ENCODE measurements around the gene ESPNL.

DNA sequence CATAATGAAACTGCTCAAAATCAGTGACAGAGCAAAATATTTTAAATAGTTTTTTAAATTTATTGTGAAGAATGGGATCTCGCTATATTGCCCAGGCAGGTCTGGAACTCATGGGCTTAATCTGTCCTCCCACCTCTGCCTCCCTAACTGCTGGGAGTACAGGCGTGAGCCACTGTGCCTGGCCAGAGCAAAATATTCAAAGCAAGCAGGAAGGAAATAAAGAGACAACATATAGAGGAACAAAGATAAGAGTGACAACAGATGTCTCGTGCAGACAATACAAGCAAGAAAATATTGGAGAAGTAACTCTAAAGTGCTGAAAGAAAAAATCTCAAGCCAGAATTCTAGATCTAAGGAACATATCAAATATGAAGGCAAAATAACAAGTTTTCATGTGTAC is 44.3 kb upstream of the ESPNL start:
- TF ChIP-seq, protein P1, sequence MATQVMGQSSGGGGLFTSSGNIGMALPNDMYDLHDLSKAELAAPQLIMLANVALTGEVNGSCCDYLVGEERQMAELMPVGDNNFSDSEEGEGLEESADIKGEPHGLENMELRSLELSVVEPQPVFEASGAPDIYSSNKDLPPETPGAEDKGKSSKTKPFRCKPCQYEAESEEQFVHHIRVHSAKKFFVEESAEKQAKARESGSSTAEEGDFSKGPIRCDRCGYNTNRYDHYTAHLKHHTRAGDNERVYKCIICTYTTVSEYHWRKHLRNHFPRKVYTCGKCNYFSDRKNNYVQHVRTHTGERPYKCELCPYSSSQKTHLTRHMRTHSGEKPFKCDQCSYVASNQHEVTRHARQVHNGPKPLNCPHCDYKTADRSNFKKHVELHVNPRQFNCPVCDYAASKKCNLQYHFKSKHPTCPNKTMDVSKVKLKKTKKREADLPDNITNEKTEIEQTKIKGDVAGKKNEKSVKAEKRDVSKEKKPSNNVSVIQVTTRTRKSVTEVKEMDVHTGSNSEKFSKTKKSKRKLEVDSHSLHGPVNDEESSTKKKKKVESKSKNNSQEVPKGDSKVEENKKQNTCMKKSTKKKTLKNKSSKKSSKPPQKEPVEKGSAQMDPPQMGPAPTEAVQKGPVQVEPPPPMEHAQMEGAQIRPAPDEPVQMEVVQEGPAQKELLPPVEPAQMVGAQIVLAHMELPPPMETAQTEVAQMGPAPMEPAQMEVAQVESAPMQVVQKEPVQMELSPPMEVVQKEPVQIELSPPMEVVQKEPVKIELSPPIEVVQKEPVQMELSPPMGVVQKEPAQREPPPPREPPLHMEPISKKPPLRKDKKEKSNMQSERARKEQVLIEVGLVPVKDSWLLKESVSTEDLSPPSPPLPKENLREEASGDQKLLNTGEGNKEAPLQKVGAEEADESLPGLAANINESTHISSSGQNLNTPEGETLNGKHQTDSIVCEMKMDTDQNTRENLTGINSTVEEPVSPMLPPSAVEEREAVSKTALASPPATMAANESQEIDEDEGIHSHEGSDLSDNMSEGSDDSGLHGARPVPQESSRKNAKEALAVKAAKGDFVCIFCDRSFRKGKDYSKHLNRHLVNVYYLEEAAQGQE (IDR thresholded peaks at IDR 0.05) = no peak
- TF ChIP-seq, protein P2, sequence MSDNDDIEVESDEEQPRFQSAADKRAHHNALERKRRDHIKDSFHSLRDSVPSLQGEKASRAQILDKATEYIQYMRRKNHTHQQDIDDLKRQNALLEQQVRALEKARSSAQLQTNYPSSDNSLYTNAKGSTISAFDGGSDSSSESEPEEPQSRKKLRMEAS (IDR thresholded peaks at IDR 0.05) = no peak
- TF ChIP-seq, protein P3, sequence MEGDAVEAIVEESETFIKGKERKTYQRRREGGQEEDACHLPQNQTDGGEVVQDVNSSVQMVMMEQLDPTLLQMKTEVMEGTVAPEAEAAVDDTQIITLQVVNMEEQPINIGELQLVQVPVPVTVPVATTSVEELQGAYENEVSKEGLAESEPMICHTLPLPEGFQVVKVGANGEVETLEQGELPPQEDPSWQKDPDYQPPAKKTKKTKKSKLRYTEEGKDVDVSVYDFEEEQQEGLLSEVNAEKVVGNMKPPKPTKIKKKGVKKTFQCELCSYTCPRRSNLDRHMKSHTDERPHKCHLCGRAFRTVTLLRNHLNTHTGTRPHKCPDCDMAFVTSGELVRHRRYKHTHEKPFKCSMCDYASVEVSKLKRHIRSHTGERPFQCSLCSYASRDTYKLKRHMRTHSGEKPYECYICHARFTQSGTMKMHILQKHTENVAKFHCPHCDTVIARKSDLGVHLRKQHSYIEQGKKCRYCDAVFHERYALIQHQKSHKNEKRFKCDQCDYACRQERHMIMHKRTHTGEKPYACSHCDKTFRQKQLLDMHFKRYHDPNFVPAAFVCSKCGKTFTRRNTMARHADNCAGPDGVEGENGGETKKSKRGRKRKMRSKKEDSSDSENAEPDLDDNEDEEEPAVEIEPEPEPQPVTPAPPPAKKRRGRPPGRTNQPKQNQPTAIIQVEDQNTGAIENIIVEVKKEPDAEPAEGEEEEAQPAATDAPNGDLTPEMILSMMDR (IDR thresholded peaks at IDR 0.05; ENCODE audit: low read depth, low read length, missing input control) = no peak
- TF ChIP-seq JUND (IDR thresholded peaks at IDR 0.05) (no peak), GABPA (IDR thresholded peaks at IDR 0.05 in 1 of 2, conservative IDR thresholded peaks at IDR 0.05 in 1 of 2) (no peak)
